GM18861 (cell line): ENCODE measurements around the gene NPDC1.

ENCODE experiments used
- ATAC-seq: cut with Tn5 transposase; IDR thresholded peaks from one replicate; pipeline ENCODE4 v1.9.1; 2021; ENCODE audit not compliant: unreplicated experiment

The NPDC1 gene

GRCh38 chr9:137046088-137046787, at the start of gene NPDC1:
NPDC1 (minus strand) TSS chr9:137046177; CDS start chr9:137045989, 188 bp downstream.
- ATAC-seq = no peak

GRCh38 chr9:137089232-137089947, 43.4 kb upstream of the NPDC1 start:
- ATAC-seq = no peak

- ATAC-seq = no peak
Observed at GRCh38 chr9:137088121-137088520, 42.1 kb upstream of the NPDC1 start.

GRCh38 chr9:137087409-137087925, 41.5 kb upstream of the NPDC1 start:
- no peak for ATAC-seq

GRCh38 chr9:137086531-137087408, 40.8 kb upstream of the NPDC1 start, which contains the start of gene MAN1B1:
MAN1B1 (plus strand) TSS chr9:137086985; CDS start chr9:137087000, 15 bp downstream.
- ATAC-seq = peak; percentile 82

GRCh38 chr9:137085920-137086530, 40.0 kb upstream of the NPDC1 start:
- peak; percentile 9 for ATAC-seq

GRCh38 chr9:137084526-137084925, 38.5 kb upstream of the NPDC1 start:
- no peak for ATAC-seq

- no peak for ATAC-seq
Observed at GRCh38 chr9:137083394-137084004, 37.5 kb upstream of the NPDC1 start.

GRCh38 chr9:137082925-137083290, 36.9 kb upstream of the NPDC1 start:
- no peak for ATAC-seq

- no peak for ATAC-seq
Observed at GRCh38 chr9:137082222-137082924, 36.4 kb upstream of the NPDC1 start.

- ATAC-seq = no peak
Observed at GRCh38 chr9:137080260-137081122, 34.5 kb upstream of the NPDC1 start.

- ATAC-seq = no peak
Observed at GRCh38 chr9:137079401-137079787, 33.4 kb upstream of the NPDC1 start.

- no peak for ATAC-seq
Observed at GRCh38 chr9:137078701-137079400, 32.9 kb upstream of the NPDC1 start.

- no peak for ATAC-seq
Observed at GRCh38 chr9:137077758-137078693, 32.0 kb upstream of the NPDC1 start.

- ATAC-seq = peak; percentile 44
Observed at GRCh38 chr9:137077010-137077747, 31.2 kb upstream of the NPDC1 start, which contains the start of gene UAP1L1. UAP1L1 (plus strand) TSS chr9:137077517; CDS start chr9:137077533, 16 bp downstream.

- no peak for ATAC-seq
Observed at GRCh38 chr9:137076636-137077009, 30.6 kb upstream of the NPDC1 start.
